ENCODE data around the gene NEDD4.

GRCh38 chr15:55824857-55825613 is 168.4 kb downstream of the NEDD4 start:
- TF ChIP-seq EZH2phosphoT487 (IDR thresholded peaks at IDR 0.05; ENCODE audit: insufficient read depth, low read depth): no peak
- TF ChIP-seq EZH2 (IDR thresholded peaks at IDR 0.05; ENCODE audit: insufficient read depth, poor library complexity, severe bottlenecking): no peak

Measured in GM23248 (cell line).